Esophagus squamous epithelium (tissue), 5 donors: ENCODE data around the gene TEC. TPM values are rescaled to one million over a fixed set of nuclear protein-coding genes. Genes with fewer than 3 reads are reported as not detected.

Experiments used
- DNase-seq: peaks from one replicate; lab custom pipeline; 2025; lab: John Stamatoyannopoulos, UW
- H3K27ac ChIP-seq, 4 donors: fragments of 200-600 bp; sonication (generic); one replicate each; pipeline ENCODE4 v1.5.1; 2016 to 2019; ENCODE audit warnings: mild to moderate bottlenecking in 1 of 4
- H3K27me3 ChIP-seq, 4 donors: fragments of 200-600 bp; sonication (generic); 1 replicate in 3 of 4; 2 replicates in 1 of 4; pipeline versions ENCODE4 v1.5.1 to v1.6.0; 2017 to 2021; ENCODE audit warnings: antibody characterized with exemption in 1 of 4
- H3K36me3 ChIP-seq, 3 donors: fragments of 200-600 bp; sonication (generic); one replicate each; pipeline ENCODE4 v1.5.1; 2016 to 2019
- H3K4me1 ChIP-seq, 3 donors: fragments of 200-600 bp; sonication (generic); one replicate each; pipeline ENCODE4 v1.5.1; 2017 to 2019
- H3K4me3 ChIP-seq, 4 donors: fragments of 200-600 bp; sonication (generic); 1 replicate in 3 of 4; 2 replicates in 1 of 4; pipeline ENCODE4 v1.5.1; 2016 to 2019; ENCODE audit warnings: mild to moderate bottlenecking in 2 of 4, moderate library complexity in 1 of 4
- H3K9me3 ChIP-seq, 3 donors: fragments of 200-600 bp; sonication (generic); one replicate each; pipeline ENCODE4 v1.5.1; 2016 to 2019
- CTCF ChIP-seq, 6 experiments: fragments of 450-650 bp in 4 of 6; fragments of 200-600 bp in 2 of 6; sonication (generic) in 2 of 6; IDR thresholded peaks; one replicate each; pipeline ENCODE4 v1.5.1; 2016 to 2019; ENCODE audit warnings: antibody characterized with exemption in 6 of 6, mild to moderate bottlenecking in 4 of 6, moderate library complexity in 4 of 6
- POLR2A ChIP-seq, 4 donors: fragments of 450-650 bp; IDR thresholded peaks; one replicate each; pipeline ENCODE4 v1.6.1; 2017; ENCODE audit warnings: antibody characterized with exemption in 4 of 4, mild to moderate bottlenecking in 4 of 4, moderate library complexity in 3 of 4
- WGBS, 2 donors: methylation state at CpG; one replicate each; pipeline ENCODE4 v1.1.5; 2018; 5-methylcytosine and 5-hydroxymethylcytosine counted together
- intact Hi-C: fragments of 100-400 bp; cut with DNase I; formaldehyde crosslinking; loops from one replicate; pipeline ENCODE4 v1.15.0; 2022
- total RNA-seq, 4 donors: library from RNA; depleted of rRNA; stranded (reverse); fragments of >200 nt; gene quantifications; one replicate each; pipeline ENCODE4 v1.1.0, GENCODE V29; 2016
- donor health status: DM: yes; HTN: yes; CAD: no.

Gene TEC
- total RNA-seq, 4 donors from 2014 or later = 3.8 to 8.6 (median 7.2) TPM

- no peaks in the 10 kb centered on the region for H3K9me3 ChIP-seq
- no peaks in the 10 kb centered on the region for H3K27me3 ChIP-seq
- 79 to 90% methylated on average over 2 to 3 of the region's 3 CpGs for WGBS, 2 donors
- H3K4me3 ChIP-seq = no peak overlapping the region
- DNase-seq = no peak
- H3K36me3 ChIP-seq = no peaks in the 10 kb centered on the region
- peaks cover 0 to 29% (median 6%) of the 10 kb centered on the region in 3 donors for H3K4me1 ChIP-seq
- no peak for TF ChIP-seq CTCF (IDR thresholded peaks at IDR 0.05)
- TF ChIP-seq POLR2A (IDR thresholded peaks at IDR 0.05) = no peak
- H3K27ac ChIP-seq = peak overlapping the region in 3 of 4 donors; percentile 1 to 93 (median 23)
- intact Hi-C loops = no loop called here
Measured at GRCh38 chr4:48267574-48267973, 2.1 kb downstream of the TEC start.

GRCh38 chr4:48266781-48267180, 2.9 kb downstream of the TEC start:
- Histone ChIP-seq H3K36me3 (no peaks in the 10 kb centered on the region), H3K27me3 (no peaks in the 10 kb centered on the region), H3K4me1 (peaks cover 0 to 29% (median 6%) of the 10 kb centered on the region in 3 donors), H3K9me3 (no peaks in the 10 kb centered on the region), H3K4me3 (no peak overlapping the region), H3K27ac (no peak overlapping the region)
- no peak for DNase-seq
- intact Hi-C loops = no loop called here
- TF ChIP-seq CTCF (IDR thresholded peaks at IDR 0.05) = no peak
- TF ChIP-seq POLR2A (IDR thresholded peaks at IDR 0.05) = no peak
- 81 to 86% methylated on average over 4 of the region's 4 CpGs for WGBS, 2 donors

- WGBS, 2 donors = 70 to 79% methylated on average over 3 of the region's 3 CpGs
- Histone ChIP-seq H3K9me3 (no peaks in the 10 kb centered on the region), H3K4me1 (peaks cover 0 to 18% (median 0%) of the 10 kb centered on the region in 3 donors), H3K36me3 (no peaks in the 10 kb centered on the region), H3K27ac (no peak overlapping the region), H3K27me3 (no peaks in the 10 kb centered on the region), H3K4me3 (no peak overlapping the region)
- no peak for DNase-seq
- TF ChIP-seq POLR2A (IDR thresholded peaks at IDR 0.05) (no peak), CTCF (IDR thresholded peaks at IDR 0.05) (no peak)
- intact Hi-C loops = no loop called here
Measured at GRCh38 chr4:48262926-48263325, 6.7 kb downstream of the TEC start.

GRCh38 chr4:48262484-48262883, 7.2 kb downstream of the TEC start:
- Histone ChIP-seq H3K4me3 (no peak overlapping the region), H3K27ac (no peak overlapping the region), H3K27me3 (no peaks in the 10 kb centered on the region), H3K4me1 (peaks cover 0 to 13% (median 0%) of the 10 kb centered on the region in 3 donors), H3K36me3 (no peaks in the 10 kb centered on the region), H3K9me3 (no peaks in the 10 kb centered on the region)
- intact Hi-C loops = no loop called here
- TF ChIP-seq POLR2A (IDR thresholded peaks at IDR 0.05) (no peak), CTCF (IDR thresholded peaks at IDR 0.05) (no peak)
- 80 to 89% methylated on average over 2 of the region's 2 CpGs for WGBS, 2 donors
- DNase-seq = no peak

GRCh38 chr4:48261281-48261680, 8.4 kb downstream of the TEC start:
- Histone ChIP-seq H3K4me3 (no peak overlapping the region), H3K27me3 (no peaks in the 10 kb centered on the region), H3K9me3 (no peaks in the 10 kb centered on the region), H3K36me3 (no peaks in the 10 kb centered on the region), H3K4me1 (peaks cover 0 to 9% (median 0%) of the 10 kb centered on the region in 3 donors), H3K27ac (no peak overlapping the region)
- DNase-seq = no peak
- TF ChIP-seq POLR2A (IDR thresholded peaks at IDR 0.05) (no peak), CTCF (IDR thresholded peaks at IDR 0.05) (no peak)
- intact Hi-C loops = no loop called here
- 30 to 39% methylated on average over 1 of the region's 1 CpG for WGBS, 2 donors
